GM19239 (cell line): ENCODE results near the gene CRYGN.

Source experiments
- DNase-seq: peaks from one replicate; pipeline ENCODE4 v3.0.0; 2011; ENCODE audit warnings: low spot score; ENCODE audit not compliant: insufficient read length
- FAIRE-seq: peaks from 2 replicates; lab custom pipeline; 2011; peaks lifted over from hg19 to GRCh38; lab: Jason Lieb, UNC

Gene CRYGN

DNA sequence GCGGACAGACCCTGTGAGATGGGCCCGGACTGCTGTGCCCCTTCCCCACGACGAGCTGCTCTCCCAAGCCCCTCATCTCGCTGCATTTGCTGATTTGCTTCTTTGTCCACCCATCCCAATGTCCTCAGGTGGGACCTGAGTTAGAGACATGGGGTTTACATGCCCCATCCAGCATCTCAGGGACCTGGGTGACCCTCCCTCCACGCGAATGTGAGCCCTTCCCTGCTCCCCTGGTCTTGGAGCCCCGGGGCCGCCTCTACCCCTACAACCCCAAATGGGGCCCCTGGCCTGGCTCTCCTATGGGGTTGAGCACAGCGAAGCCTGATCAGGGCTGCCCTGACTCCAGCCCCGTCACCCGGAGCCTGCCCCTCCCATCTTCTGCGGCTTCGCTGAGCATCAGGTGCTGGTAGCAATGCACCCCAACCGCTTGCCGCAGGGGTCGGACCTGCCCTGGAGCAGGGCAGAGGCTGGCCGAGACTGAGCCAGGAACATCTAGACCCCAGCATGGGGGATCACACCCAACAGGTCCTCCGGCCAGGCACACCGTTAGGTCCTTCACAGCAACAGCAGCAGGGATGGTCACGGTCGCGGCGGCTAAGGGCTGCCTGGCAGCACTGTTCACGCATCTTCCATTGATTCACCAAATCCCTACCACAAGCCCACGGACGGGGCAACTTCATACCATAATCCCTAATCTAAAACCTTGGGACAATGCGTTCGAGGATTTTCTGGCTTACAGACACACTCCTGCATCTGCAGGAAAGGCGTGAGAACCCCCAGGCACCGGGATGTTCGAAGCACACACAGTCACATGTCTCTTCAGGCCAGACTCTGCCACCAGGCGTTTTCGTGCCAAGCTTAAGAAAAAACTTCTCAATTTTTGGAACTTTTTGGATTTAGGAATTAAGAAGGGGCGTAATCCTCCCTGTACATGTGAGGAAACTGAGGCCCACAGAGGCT lies 45.6 kb downstream of the CRYGN start:
- no peak for DNase-seq
- no peak for FAIRE-seq

DNA sequence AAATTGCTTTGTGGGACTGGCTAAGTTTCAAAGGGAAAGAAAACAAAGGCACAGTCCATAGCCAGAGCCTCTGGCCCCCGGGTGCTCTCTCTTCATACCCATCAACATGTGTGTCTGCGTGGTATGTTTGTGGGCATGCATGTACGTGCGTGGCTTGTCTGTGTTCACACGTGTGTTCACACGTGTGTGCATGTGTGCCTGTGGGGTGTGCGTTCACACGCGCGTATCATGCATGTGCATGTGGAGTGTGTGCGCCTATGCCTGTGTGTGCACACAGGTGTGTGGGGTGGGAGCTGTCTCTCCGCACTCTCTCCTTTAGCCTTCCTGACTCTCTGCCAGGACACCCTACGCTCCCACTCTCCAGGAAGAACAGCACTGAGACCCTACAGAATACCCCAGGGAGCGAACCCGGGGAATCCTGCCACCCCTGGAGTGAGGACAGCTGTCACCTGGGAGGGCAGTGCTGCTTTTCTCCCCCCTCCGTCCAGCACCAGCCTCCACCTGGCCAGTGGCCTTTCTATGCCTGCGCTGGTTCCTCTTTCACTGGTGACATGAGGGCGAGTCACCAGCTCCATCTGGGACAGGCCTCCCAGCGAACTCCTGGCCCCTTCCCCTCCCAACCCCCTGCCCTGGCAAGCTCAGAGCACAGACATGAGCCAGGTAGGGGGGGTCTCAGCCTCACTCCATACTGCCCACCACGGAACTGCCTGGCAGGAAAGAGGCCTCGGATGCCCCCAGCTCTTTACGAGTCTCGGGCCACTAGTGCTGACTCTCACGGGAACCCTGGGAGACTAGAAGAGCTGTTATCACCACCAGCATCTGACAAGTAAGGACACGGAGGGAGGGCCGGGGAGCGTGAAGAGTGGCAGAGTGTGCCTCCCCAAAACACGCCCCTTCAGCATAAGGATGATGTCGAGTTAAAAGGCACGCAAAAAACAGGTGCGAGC lies 46.6 kb downstream of the CRYGN start:
- FAIRE-seq: no peak
- DNase-seq: no peak

DNA sequence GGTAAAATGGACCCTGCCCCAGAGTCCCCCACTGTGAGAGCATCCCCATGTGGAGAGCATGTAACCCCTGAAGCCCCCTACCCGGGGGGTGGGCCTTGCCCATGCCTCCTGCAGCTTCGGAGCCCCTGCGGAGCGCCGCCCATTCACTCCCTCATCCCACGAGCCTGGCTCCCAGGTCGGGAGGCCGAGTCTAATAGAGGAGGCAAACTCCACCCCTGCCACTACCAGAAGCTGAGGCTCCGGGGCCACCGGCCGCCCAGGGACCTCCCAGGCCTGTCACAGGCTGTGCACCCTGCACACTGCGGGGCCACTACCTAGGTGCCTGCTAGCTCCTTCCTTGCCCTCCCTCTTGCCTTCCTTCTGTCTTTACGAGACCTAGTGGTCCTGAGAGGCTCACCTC lies 47.5 kb downstream of the CRYGN start:
- DNase-seq: no peak

DNA sequence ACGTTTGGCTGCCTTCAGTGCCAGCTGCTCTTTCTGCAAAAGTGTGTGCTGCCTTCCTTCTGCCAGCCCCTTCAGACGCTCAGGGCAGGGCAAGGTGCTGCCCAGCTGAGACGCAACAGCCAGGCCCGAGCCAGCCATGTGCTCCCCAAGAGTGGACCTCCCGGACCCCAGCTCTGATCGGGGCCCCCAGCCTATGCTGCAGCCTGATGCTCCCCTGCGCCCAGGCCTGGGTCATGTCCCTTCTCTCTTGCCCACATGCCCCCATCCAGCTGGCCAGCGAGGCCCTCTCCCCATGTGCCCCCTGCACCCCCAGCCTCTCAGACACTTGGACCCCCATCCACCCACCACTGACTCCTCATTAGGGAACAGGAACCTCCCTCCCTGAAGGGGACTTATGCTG lies 47.9 kb downstream of the CRYGN start:
- no peak for FAIRE-seq

More for the DNA sequence above, 47.5 kb downstream of the CRYGN start:
- no peak for FAIRE-seq

DNA sequence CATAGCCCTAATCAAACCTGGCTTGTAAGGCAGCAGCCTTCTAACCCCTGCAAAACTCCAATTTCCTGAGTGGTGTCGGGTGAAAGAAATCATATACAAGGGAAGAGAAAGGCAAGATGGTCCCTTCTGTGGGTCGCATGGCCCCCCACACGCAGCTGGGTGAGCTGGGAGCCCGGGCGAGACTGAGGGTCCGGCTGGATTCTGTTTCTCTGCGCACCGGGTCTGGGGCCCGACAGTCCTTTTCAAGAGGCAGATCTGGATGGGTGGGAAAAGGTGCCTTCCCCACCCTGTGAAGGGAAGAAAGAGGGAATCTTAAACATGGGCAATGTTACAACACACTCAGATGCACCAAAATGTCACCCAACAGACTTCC lies 48.6 kb downstream of the CRYGN start:
- no peak for FAIRE-seq
- DNase-seq: no peak

More for the DNA sequence above, 47.9 kb downstream of the CRYGN start:
- no peak for DNase-seq

DNA sequence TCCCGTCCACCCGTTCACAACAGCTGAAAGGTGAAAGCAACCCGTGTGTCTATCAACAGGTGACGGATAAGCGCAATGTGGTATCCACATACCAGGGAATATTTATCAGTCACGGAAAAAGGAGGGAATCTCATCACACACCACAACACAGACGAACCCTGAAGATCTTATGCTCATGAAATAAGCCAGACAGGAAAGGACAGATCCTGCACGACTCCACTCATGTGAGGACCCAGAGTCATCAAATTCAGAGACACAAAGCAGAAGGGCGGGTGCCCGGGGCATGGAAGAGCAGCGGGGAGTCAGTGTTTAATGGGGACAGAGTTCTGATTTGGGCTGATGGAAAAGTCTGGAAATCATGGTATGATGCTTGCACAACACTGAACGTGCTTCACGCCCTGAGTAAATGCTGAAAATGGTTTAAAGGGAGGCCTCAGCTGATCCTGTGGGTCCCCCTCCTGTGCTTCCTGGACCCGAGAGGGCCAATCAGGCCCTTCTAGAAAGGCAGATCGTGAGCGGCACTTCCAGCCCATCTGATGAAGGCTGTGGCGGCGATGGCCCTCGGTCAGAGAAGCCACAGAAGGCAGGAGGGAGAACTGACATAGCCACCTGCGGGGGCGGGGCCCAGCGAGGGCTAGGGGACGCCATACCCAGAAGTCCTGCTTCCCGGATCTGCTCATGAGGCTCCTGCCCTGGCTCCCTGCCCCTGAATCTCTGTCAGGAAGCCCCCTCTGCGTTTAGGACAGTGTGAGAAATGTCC lies 49.2 kb downstream of the CRYGN start:
- FAIRE-seq: no peak
- no peak for DNase-seq

DNA sequence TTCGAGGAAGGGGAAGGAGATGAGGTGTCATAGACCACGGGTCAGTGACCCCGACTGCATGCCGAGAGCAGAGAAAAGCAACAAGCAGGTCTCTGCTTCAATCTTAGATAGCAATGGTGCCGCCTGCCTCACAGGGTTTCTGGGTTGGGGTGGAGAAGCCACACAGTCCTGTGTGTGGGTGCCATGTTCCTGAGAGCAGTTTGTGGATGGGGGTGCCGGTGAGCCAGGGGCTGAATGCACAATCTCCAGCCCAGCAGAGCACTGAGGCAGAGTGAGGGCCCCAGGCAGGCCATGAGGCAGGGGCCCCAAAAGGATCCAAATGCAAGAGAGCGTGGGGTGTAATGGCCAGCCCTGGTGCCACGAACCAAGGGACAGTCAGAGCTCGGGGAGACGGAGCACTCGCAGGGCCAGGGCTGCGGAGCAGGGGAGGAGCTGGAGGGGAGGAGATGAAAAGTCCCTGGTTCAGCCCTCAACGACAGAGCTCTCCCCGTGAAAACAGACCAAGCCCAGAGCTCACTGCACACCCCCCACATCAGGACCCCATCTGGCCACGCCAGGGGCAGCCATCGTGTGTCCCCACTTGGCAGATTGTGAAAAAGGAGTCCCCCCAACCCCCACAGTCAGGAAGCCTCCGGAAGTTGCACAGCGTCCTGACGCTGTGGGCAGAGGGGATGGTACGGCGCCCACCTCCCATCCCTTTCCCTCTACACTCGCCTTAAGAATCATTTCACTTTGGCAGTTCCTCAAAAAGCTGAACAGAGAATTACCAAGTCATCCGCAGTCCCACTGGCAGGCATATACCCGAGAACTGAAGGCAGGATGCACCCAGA lies 50.0 kb downstream of the CRYGN start:
- no peak for FAIRE-seq

DNA sequence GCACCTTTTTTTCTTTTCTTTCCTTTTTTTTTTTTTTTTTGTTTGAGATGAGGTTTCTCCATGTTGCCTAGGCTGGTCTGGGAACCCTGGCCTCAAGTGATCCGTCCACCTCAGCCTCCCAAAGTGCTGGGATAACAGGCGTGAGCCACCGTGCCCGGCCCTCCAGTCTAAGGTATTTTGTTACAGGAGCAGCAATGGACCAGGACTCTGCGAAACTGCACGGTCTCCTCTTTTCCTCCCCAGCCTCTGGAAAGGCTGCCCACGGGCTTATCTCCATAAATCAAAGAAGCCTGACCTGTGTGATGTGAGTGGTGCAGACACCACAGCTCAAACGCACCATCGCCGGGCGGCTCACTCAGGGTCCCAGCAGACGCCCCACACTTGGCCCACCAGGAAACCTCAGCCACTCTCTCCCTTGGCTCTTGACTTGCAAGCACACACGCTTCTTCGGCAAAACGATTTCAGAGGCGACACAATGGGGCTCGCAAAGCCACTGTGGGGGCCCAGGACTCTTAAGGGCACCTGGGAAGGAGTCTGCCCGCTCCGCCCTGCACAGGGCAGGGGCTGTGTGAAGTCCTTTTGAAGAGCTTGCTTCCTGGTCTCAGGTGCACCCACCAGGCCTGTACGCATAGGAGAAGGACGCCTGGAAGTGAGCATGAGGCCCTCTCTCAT lies 50.7 kb downstream of the CRYGN start:
- FAIRE-seq (no peak), DNase-seq (no peak)

More for the DNA sequence above, 50.0 kb downstream of the CRYGN start:
- DNase-seq: no peak

DNA sequence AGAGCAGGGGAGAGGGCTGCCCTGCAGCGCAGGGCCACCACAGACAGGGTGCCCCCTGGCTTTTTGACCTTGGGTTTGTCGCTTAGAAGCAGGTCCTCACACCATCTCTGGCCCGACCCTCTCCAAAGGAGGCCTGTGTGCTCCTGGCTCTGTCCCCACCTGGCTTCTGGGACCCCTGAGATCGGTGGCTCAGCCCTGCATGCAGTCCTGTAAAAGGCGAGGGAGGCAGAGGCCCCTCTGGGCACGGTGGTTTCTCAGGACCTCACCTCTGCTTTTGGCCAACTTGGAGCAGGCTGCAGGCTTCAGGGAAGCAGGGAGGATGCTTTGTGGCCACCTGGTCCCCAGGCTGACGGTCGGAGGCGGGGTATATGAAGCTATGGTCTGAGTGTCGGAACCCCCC lies 51.5 kb downstream of the CRYGN start:
- FAIRE-seq (no peak), DNase-seq (no peak)

DNA sequence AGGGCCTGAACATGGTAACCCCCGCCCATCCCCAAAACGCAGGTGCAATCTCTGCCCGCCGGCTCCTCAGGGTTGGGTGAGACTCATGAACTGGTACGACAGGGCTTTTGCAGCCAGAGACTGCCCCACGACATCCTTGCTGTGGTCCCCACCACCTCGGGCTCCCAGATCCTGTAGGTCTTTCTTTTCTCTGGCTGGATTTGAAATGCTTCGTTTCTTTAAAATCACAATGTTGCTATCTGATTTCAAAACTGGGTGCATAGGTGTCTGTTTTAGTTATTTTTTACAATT lies 52.0 kb downstream of the CRYGN start:
- FAIRE-seq (no peak), DNase-seq (no peak)

DNA sequence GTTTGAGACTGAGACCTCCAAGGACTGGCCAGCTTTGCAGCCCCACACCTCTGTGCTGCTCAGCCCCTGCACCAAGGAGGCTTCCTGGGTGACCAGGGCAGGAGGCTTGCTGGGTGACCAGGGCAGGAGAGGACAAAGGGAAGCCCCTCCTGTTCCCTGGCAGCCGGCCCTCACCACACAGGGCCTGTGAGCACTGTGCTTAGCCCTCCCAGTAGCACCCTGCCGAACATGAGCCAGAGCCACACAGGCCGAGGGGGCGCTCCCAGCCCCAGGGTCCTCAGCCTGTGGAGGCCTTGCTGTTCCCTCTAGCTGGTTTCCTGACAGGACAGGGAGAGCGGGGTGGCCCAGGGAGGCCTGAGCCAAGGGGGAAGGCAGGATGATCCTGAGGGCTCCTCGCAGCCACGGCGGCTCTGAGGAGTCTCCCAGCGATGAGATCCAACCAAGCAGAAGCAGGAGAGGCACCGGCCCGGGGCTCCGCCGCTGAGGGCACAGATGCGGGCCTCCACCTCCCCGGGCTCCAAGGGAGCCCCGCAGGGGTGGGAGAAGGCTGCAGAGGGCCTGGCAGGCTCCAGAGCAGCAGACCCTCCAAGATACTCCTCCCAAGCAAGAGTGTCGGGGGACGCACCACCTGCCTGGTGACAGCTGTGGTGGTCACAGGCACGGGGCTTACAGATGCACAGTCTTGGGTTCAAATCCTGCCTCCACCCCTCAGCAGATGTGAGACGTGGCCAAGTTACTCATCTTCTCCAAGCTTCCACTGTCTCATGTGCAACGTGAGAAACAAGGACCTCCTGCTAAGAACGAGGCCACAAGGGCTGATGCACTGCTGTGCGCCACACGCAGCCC lies 52.6 kb downstream of the CRYGN start:
- no peak for DNase-seq
- no peak for FAIRE-seq

DNA sequence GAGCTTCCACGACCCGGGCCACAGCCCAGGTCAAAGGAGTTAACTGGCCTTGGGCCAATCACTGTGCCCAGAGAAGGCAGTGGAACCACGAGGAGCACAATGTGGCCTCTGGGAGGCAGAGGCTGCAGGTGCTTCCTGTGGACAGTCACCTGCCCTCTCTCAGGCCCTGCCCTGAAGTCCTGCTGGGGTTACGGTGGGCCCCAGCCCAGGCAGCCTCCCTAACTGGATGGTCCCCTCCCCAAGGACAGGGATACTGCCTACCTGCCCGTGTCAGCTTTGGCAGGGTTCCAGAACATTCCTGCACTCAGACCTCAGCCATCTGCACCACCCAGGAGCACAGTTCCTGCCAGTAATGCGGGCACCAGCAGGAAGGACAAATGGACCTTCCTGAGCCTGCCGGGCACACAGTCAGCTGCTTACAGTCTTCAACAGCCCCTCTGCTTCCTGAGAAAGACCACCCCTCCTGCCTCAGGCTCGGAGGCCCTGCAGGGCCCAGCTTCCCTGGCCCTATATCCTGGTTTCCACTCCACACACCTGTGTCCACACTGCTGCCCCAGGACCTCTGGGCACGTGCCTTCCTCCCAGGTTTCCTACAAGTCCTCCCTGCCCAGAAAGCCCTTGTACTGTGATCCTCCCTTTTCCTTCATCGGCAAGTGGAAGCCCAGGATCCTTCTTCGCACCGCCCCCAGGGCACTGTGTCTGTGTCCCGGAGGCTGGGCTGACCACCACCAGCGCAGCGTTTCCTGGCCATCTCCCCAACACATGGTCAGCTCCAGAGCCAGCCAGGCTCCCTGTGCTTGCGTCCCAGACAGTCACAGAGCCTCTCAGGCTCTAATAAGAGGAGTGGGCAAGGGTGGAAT lies 53.4 kb downstream of the CRYGN start:
- FAIRE-seq (no peak), DNase-seq (no peak)

DNA sequence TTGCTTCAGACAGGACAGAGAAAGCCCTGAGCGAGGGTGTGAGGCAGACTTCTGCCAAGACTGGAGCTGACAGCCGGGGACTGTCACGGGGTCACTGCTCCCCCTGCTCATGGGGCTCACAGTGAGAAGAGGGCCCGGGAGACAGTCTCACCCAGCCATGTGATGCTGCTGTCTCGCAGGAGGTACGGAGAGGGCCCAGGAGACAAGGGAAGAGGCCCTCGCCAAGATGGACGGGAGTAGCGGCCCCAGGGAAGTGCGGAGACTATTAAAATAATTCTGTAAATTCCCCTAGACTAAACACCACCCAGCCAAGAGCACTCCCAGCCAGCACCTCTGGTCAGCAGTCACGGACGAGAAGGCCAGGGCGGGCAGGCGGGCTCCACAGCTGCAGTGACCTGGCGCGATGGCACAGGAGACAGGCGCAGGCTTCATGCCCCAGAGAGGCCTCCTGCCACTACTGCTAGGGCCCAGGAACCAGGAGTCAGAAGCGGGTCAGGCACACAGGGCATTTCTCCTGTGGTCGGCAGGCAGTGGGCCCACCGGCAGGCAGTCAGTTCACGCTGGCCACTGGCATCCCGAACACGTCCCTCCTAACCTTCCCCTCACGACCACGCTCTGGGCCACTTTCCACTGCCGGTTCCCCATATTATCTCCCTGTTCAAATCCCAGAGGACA lies 54.2 kb downstream of the CRYGN start:
- FAIRE-seq (no peak), DNase-seq (no peak)

DNA sequence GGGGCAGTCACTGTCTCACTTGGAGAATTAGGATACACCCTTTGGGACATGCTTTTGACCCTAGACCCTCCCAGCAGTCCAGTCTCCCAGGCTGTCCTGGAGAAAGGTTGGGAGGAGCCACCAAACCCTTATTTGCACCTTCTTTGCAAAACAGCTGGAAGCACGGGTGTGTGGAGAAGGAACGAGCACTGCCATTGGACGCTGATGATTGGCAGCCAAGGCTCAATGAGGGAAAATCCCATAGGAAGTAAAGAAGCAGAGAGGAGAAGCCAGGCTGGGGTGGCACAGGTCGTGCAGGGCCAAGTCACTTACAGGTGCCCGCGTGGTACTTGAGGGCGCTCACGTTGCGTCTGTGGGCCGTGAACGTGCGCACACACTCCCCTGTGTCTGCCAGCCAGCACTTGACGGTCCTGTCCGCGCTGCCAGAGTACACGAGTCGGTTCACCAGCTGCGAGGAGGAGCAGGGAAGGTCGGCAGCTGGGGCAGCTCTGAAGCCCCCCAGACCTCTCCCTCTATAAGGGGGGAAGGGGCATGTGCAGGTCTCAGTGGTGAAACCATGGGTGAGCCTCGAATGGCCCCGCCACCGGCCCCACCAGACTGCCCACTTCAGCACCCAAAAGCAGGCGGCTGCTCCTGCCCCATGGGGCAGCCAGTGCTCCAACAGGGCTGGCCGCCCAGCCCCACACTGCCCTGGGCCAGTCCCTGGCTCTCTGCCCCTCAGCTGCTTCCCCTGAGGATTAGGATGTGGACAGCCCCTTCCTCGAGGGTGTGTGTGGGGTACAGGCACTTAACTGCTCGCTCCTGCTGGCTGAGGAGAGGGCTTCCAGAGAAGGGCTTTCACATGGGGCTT lies 54.9 kb downstream of the CRYGN start:
- DNase-seq (no peak), FAIRE-seq (no peak)

DNA sequence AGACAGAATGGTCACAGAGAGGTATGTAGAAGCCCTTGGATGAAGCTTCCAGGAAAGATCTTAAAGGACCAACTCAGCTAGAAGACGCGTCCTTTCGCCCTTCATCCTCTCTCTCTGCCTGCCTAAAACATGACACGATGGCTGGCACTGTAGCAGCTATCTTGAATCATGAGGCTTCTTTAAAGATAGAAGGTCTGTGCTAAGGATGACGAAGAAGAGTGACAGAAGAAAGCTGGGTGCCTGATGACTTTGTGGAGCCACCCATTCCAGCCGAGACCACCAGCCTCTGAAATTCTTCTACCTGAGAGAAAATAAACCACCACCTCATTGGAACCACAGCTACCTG lies 55.6 kb downstream of the CRYGN start:
- DNase-seq (no peak), FAIRE-seq (no peak)
